B cell (primary cell): ENCODE measurements around the gene AIFM2. TPM values are rescaled to one million over a fixed set of nuclear protein-coding genes. Genes with fewer than 3 reads are reported as not detected.

Source experiments
- ATAC-seq: fragments of 200-7000 bp; cut with Tn5 transposase; one replicate; pipeline ENCODE4 v1.10.0; 2021; ENCODE audit warnings: low read depth, mild to moderate bottlenecking, moderate number of reproducible peaks, moderate library complexity
- CTCF ChIA-PET: fragments of 350-600 bp; sonication (Branson Sonifier 250); formaldehyde crosslinking; loops from one replicate; lab custom pipeline; 2021; ENCODE audit warnings: antibody characterized with exemption, inconsistent platforms; lab: Charles Lee
- POLR2A ChIA-PET: fragments of 350-600 bp; sonication (Branson Sonifier 250); formaldehyde crosslinking; loops from one replicate; lab custom pipeline; 2021; ENCODE audit warnings: antibody characterized with exemption; lab: Charles Lee
- DNase-seq: peaks from one replicate; pipeline ENCODE4 v3.0.0; 2013
- H2AFZ ChIP-seq: 2 replicates; pipeline ENCODE4 v1.6.1; 2012; ENCODE audit warnings: mild to moderate bottlenecking, low read depth, low read length; ENCODE audit not compliant: insufficient read depth, poor library complexity, severe bottlenecking
- H3K27ac ChIP-seq, 2 donors: 1 replicate in 1 of 2; 2 replicates in 1 of 2; pipeline ENCODE4 v1.5.1; 2012 to 2013; ENCODE audit warnings: low read length in 2 of 2, mild to moderate bottlenecking in 2 of 2, moderate library complexity in 1 of 2
- H3K27me3 ChIP-seq, 4 experiments: fragments of 200-600 bp in 1 of 4; sonication (generic) in 1 of 4; replicated peaks in 1 of 4; 1 replicate in 2 of 4; 2 replicates in 2 of 4; pipeline versions ENCODE4 v1.6.1 to v1.7.0; 2013 to 2016; ENCODE audit warnings: low read length in 3 of 4, mild to moderate bottlenecking in 2 of 4, mixed read lengths in 1 of 4, moderate library complexity in 1 of 4; ENCODE audit not compliant: insufficient read depth in 4 of 4, control insufficient read depth in 3 of 4; ENCODE audit errors: control extremely low read depth in 1 of 4
- H3K36me3 ChIP-seq, 2 experiments: replicated peaks in 1 of 2; 1 replicate in 1 of 2; 2 replicates in 1 of 2; pipeline versions ENCODE4 v1.6.1 to v1.7.1; 2013; ENCODE audit warnings: low read length in 1 of 2; ENCODE audit not compliant: insufficient read depth in 2 of 2, control insufficient read depth in 1 of 2; ENCODE audit errors: control extremely low read depth in 1 of 2, extremely low read depth in 1 of 2
- H3K4me1 ChIP-seq, 2 donors: fragments of 200-600 bp in 1 of 2; sonication (generic) in 1 of 2; 1 replicate in 1 of 2; 2 replicates in 1 of 2; pipeline versions ENCODE4 v1.5.1 to v1.6.1; 2013 to 2017; ENCODE audit warnings: low read length in 2 of 2; ENCODE audit not compliant: control insufficient read depth in 2 of 2, insufficient read depth in 2 of 2
- H3K4me2 ChIP-seq: replicated peaks from 2 replicates; pipeline ENCODE3; 2012; ENCODE audit warnings: mild to moderate bottlenecking, low read depth, low read length; ENCODE audit not compliant: poor library complexity, severe bottlenecking
- H3K4me3 ChIP-seq, 5 experiments: fragments of 200-600 bp in 1 of 5; sonication (generic) in 1 of 5; 1 replicate in 3 of 5; 2 replicates in 2 of 5; pipeline versions ENCODE4 v1.5.1 to v1.7.0; 2011 to 2016; ENCODE audit warnings: low read length in 4 of 5, mild to moderate bottlenecking in 4 of 5, low read depth in 2 of 5, control low read depth in 1 of 5, moderate library complexity in 1 of 5; ENCODE audit not compliant: insufficient read depth in 1 of 5; ENCODE audit errors: control extremely low read depth in 1 of 5, extremely low read depth in 1 of 5
- H3K79me2 ChIP-seq: fragments of 200-600 bp; sonication (generic); one replicate; pipeline ENCODE4 v1.6.0; 2016; ENCODE audit warnings: low read length; ENCODE audit not compliant: control insufficient read depth, insufficient read depth
- H3K9ac ChIP-seq: fragments of 200-600 bp; sonication (generic); 2 replicates; pipeline ENCODE4 v1.6.1; 2017; ENCODE audit warnings: mild to moderate bottlenecking, low read length, moderate library complexity
- H3K9me3 ChIP-seq, 3 donors: one replicate each; pipeline versions ENCODE4 v1.6.1 to v1.7.1; 2013; ENCODE audit warnings: low read length in 2 of 3; ENCODE audit not compliant: control insufficient read depth in 2 of 3, insufficient read depth in 1 of 3; ENCODE audit errors: control extremely low read depth in 1 of 3
- H4K20me1 ChIP-seq: 2 replicates; pipeline ENCODE4 v1.6.0; 2012; ENCODE audit warnings: mild to moderate bottlenecking, low read length; ENCODE audit not compliant: insufficient read depth, control insufficient read depth, poor library complexity, severe bottlenecking
- H3K27ac Mint-ChIP-seq: one replicate; pipeline ENCODE4 v1.8.0; 2021; ENCODE audit warnings: mixed read lengths
- H3K27me3 Mint-ChIP-seq: one replicate; pipeline ENCODE4 v1.8.0; 2021; ENCODE audit warnings: mixed read lengths
- H3K4me1 Mint-ChIP-seq: one replicate; pipeline ENCODE4 v1.8.0; 2021; ENCODE audit warnings: mixed read lengths
- H3K4me3 Mint-ChIP-seq: one replicate; pipeline ENCODE4 v1.8.0; 2021; ENCODE audit warnings: mixed read lengths
- H3K9me3 Mint-ChIP-seq: one replicate; pipeline ENCODE4 v1.8.0; 2022; ENCODE audit warnings: mixed read lengths; ENCODE audit not compliant: insufficient read depth
- CTCF ChIP-seq: fragments of 200-600 bp; IDR thresholded peaks from one replicate; pipeline ENCODE4 v1.8.0; 2022; ENCODE audit warnings: antibody characterized with exemption, mild to moderate bottlenecking
- EZH2 ChIP-seq: IDR thresholded peaks from 2 replicates; pipeline ENCODE4 v1.6.1; 2012; ENCODE audit warnings: borderline replicate concordance, low read depth, mild to moderate bottlenecking, moderate library complexity, low read length; ENCODE audit not compliant: insufficient read depth, poor library complexity, severe bottlenecking
- WGBS: methylation state at CpG from one replicate; pipeline ENCODE4 v1.1.5; 2013; ENCODE audit warnings: missing lambda C conversion rate; ENCODE audit not compliant: insufficient coverage; 5-methylcytosine and 5-hydroxymethylcytosine counted together
- intact Hi-C: fragments of 100-400 bp; cut with micrococcal nuclease; formaldehyde crosslinking; loops from one replicate; pipeline ENCODE4 v1.10.0; 2022
- polyA plus RNA-seq: library from polyadenylated mRNA; depleted of rRNA; stranded (reverse); fragments of >200 nt; gene quantifications from 2 replicates; pipeline ENCODE4 v1.2.3, GENCODE V29; 2012
- total RNA-seq, 2 donors: library from RNA; stranded (reverse); fragments of 120-200 nt in 1 of 2; gene quantifications; 1 replicate in 1 of 2; 2 replicates in 1 of 2; pipeline versions ENCODE4 v1.2.3 to v1.2.4, GENCODE V29; 2013 to 2022

AIFM2 gene
- total and polyA plus RNA-seq, 2 donors (not counting 1 experiment from before 2014, with no cell fraction given): 5.6 to 8.1 TPM

GRCh38 chr10:70070834-70071233, 61.8 kb downstream of the AIFM2 start:
- H3K9ac ChIP-seq: no peak overlapping the region
- 98% methylated on average over 8 of the region's 11 CpGs for WGBS
- Mint-ChIP-seq H3K27ac (no peak overlapping the region), H3K27me3 (peaks cover 4% of the 10 kb centered on the region), H3K4me1 (no peaks in the 10 kb centered on the region), H3K4me3 (no peak overlapping the region), H3K9me3 (no peaks in the 10 kb centered on the region)
- DNase-seq (no peak), ATAC-seq (no peak)
- H4K20me1 ChIP-seq: no peaks in the 10 kb centered on the region
- no peak overlapping the region for H3K27ac ChIP-seq
- H3K36me3 ChIP-seq: no peaks in the 10 kb centered on the region
- CTCF ChIA-PET: no interaction called here
- POLR2A ChIA-PET: no interaction called here
- H3K27me3 ChIP-seq: no peaks in the 10 kb centered on the region
- H3K79me2 ChIP-seq: no peaks in the 10 kb centered on the region
- H2AFZ ChIP-seq: no peak overlapping the region
- H3K4me3 ChIP-seq: no peak overlapping the region
- TF ChIP-seq EZH2 (no peak), CTCF (no peak)
- no peaks in the 10 kb centered on the region for H3K4me1 ChIP-seq
- H3K4me2 ChIP-seq: no peak overlapping the region
- intact Hi-C loops: no loop called here
- no peaks in the 10 kb centered on the region for H3K9me3 ChIP-seq

GRCh38 chr10:70069346-70069745, 63.3 kb downstream of the AIFM2 start:
- H3K9ac ChIP-seq: no peak overlapping the region
- ChIA-PET CTCF (no interaction called here), POLR2A (no interaction called here)
- H3K27me3 ChIP-seq: no peaks in the 10 kb centered on the region
- H3K9me3 Mint-ChIP-seq: no peaks in the 10 kb centered on the region
- no peak overlapping the region for H2AFZ ChIP-seq
- no peak overlapping the region for H3K27ac ChIP-seq
- H3K4me2 ChIP-seq: no peak overlapping the region
- H3K4me3 ChIP-seq: no peak overlapping the region
- DNase-seq (no peak), ATAC-seq (no peak)
- no peaks in the 10 kb centered on the region for H3K79me2 ChIP-seq
- H3K27me3 Mint-ChIP-seq: peaks cover 4% of the 10 kb centered on the region
- no peaks in the 10 kb centered on the region for H3K4me1 ChIP-seq
- no peaks in the 10 kb centered on the region for H3K9me3 ChIP-seq
- TF ChIP-seq CTCF (no peak), EZH2 (no peak)
- no peak overlapping the region for H3K4me3 Mint-ChIP-seq
- no peaks in the 10 kb centered on the region for H3K36me3 ChIP-seq
- H3K4me1 Mint-ChIP-seq: no peaks in the 10 kb centered on the region
- intact Hi-C loops: no loop called here
- WGBS: 100% methylated on average over 1 of the region's 5 CpGs
- H3K27ac Mint-ChIP-seq: no peak overlapping the region
- no peaks in the 10 kb centered on the region for H4K20me1 ChIP-seq
